Endothelial cell of umbilical vein (primary cell): Measurements from ENCODE around the gene SUGCT. TPM values are rescaled to one million over a fixed set of nuclear protein-coding genes. Genes with fewer than 3 reads are reported as not detected.

Experiments
- BruUV-seq: library from RNA; stranded (reverse); fragments of 400-500 nt; replicated peaks from 2 replicates; lab custom pipeline; 2021; lab: Mats Ljungman, UMichigan
- CTCF ChIA-PET: fragments of 300-600, 350-600 bp; sonication (Branson Sonifier 250); formaldehyde crosslinking; loops from one replicate; lab custom pipeline; 2021; ENCODE audit warnings: antibody characterized with exemption, inconsistent platforms; lab: Charles Lee
- POLR2A ChIA-PET: fragments of 300-600, 350-600 bp; sonication (Branson Sonifier 250); formaldehyde crosslinking; loops from one replicate; lab custom pipeline; 2021; ENCODE audit warnings: antibody characterized with exemption, inconsistent platforms; lab: Charles Lee
- DNase-seq: peaks from one replicate; pipeline ENCODE4 v3.0.0-alpha.2; 2011; ENCODE audit warnings: low read depth, low spot score
- FAIRE-seq: peaks from 2 replicates; lab custom pipeline; 2011; peaks lifted over from hg19 to GRCh38; lab: Jason Lieb, UNC
- H2AFZ ChIP-seq: 2 replicates; pipeline ENCODE4 v1.6.0; 2012; ENCODE audit warnings: low read depth, low read length, control low read depth, inconsistent platforms
- H3K27ac ChIP-seq: 2 replicates; pipeline ENCODE4 v1.5.1; 2011; ENCODE audit warnings: low read depth, mild to moderate bottlenecking, control low read depth, low read length, moderate library complexity; ENCODE audit not compliant: insufficient read depth
- H3K27me3 ChIP-seq, 2 experiments: 2 replicates each; pipeline versions ENCODE4 v1.6.0 to v1.6.1; 2011; ENCODE audit warnings: low read length in 2 of 2, mixed read lengths in 1 of 2; ENCODE audit not compliant: control insufficient read depth in 2 of 2, insufficient read depth in 2 of 2
- H3K36me3 ChIP-seq, 2 experiments: 2 replicates in 1 of 2; 3 replicates in 1 of 2; pipeline ENCODE4 v1.5.1; 2011; ENCODE audit warnings: low read length in 2 of 2, mild to moderate bottlenecking in 1 of 2, moderate library complexity in 1 of 2; ENCODE audit not compliant: control insufficient read depth in 2 of 2, insufficient read depth in 2 of 2; ENCODE audit errors: extremely low read depth in 1 of 2
- H3K4me1 ChIP-seq: 3 replicates; pipeline ENCODE4 v1.5.1; 2011; ENCODE audit warnings: mild to moderate bottlenecking, low read length; ENCODE audit not compliant: control insufficient read depth, insufficient read depth; ENCODE audit errors: extremely low read depth
- H3K4me2 ChIP-seq: 2 replicates; pipeline ENCODE4 v1.6.1; 2011; ENCODE audit warnings: low read length, control low read depth, mixed read lengths; ENCODE audit not compliant: insufficient read depth
- H3K4me3 ChIP-seq, 3 experiments: fragments of 200-600 bp in 1 of 3; sonication (generic), shearing (Covaris generic) in 1 of 3; replicated peaks in 1 of 3; 2 replicates each; pipeline ENCODE4 v1.5.1; 2011 to 2016; ENCODE audit warnings: control low read depth in 3 of 3, low read length in 3 of 3, mild to moderate bottlenecking in 2 of 3, inconsistent platforms in 1 of 3, low read depth in 1 of 3, moderate library complexity in 1 of 3; ENCODE audit not compliant: insufficient read depth in 1 of 3
- H3K79me2 ChIP-seq: 2 replicates; pipeline ENCODE4 v1.6.0; 2012; ENCODE audit warnings: low read length, inconsistent platforms; ENCODE audit not compliant: control insufficient read depth, insufficient read depth
- H3K9ac ChIP-seq: replicated peaks from 2 replicates; pipeline ENCODE3; 2011; ENCODE audit warnings: low read length, control low read depth; ENCODE audit not compliant: insufficient read depth; ENCODE audit errors: extremely low read depth
- H3K9me1 ChIP-seq: replicated peaks from 3 replicates; pipeline ENCODE4 v1.6.0; 2011; ENCODE audit warnings: mild to moderate bottlenecking, low read length; ENCODE audit not compliant: control insufficient read depth, insufficient read depth; ENCODE audit errors: extremely low read depth
- H3K9me3 ChIP-seq: replicated peaks from 2 replicates; pipeline ENCODE4 v1.5.1; 2012; ENCODE audit warnings: low read length, inconsistent platforms; ENCODE audit not compliant: control insufficient read depth, insufficient read depth
- H4K20me1 ChIP-seq: replicated peaks from 2 replicates; pipeline ENCODE3; 2011; ENCODE audit warnings: mild to moderate bottlenecking, low read length; ENCODE audit not compliant: control insufficient read depth, insufficient read depth; ENCODE audit errors: extremely low read depth
- CTCF ChIP-seq, 2 donors: IDR thresholded peaks; 1 replicate in 1 of 2; 2 replicates in 1 of 2; pipeline ENCODE4 v1.5.1; 2011; ENCODE audit warnings: low read length in 2 of 2, mild to moderate bottlenecking in 2 of 2, moderate library complexity in 2 of 2, control low read depth in 1 of 2, inconsistent platforms in 1 of 2, low read depth in 1 of 2; ENCODE audit not compliant: insufficient read depth in 1 of 2; ENCODE audit errors: extremely low read depth in 1 of 2
- EZH2 ChIP-seq: IDR thresholded peaks from 2 replicates; pipeline ENCODE4 v1.6.1; 2012; ENCODE audit warnings: borderline replicate concordance, low read depth, mild to moderate bottlenecking, moderate library complexity, low read length, inconsistent platforms; ENCODE audit not compliant: severe bottlenecking
- FOS ChIP-seq: IDR thresholded peaks from 2 replicates; pipeline ENCODE4 v1.6.1; 2011; ENCODE audit warnings: mild to moderate bottlenecking, low read length, moderate library complexity, borderline replicate concordance; ENCODE audit not compliant: insufficient read depth
- GATA2 ChIP-seq: IDR thresholded peaks from 2 replicates; pipeline ENCODE4 v1.7.0; 2011; ENCODE audit warnings: low read depth, mild to moderate bottlenecking, moderate library complexity, mixed read lengths, low read length; ENCODE audit not compliant: insufficient read length, insufficient read depth
- JUN ChIP-seq: IDR thresholded peaks from 2 replicates; pipeline ENCODE4 v1.6.1; 2011; ENCODE audit warnings: borderline replicate concordance, low read depth; ENCODE audit not compliant: insufficient read length, insufficient read depth
- MAX ChIP-seq: IDR thresholded peaks from 2 replicates; pipeline ENCODE4 v1.6.1; 2011; ENCODE audit not compliant: insufficient read depth, insufficient read length
- MYC ChIP-seq: IDR thresholded peaks from one replicate; pipeline ENCODE4 v1.6.1; 2011; ENCODE audit warnings: mild to moderate bottlenecking, low read depth, low read length
- POLR2A ChIP-seq: IDR thresholded peaks from 2 replicates; pipeline ENCODE4 v1.6.1; 2012; ENCODE audit warnings: low read depth, mild to moderate bottlenecking, control low read depth, low read length
- POLR2AphosphoS5 ChIP-seq: IDR thresholded peaks from 2 replicates; pipeline ENCODE4 v1.6.1; 2012; ENCODE audit warnings: low read depth, mild to moderate bottlenecking, control low read depth, low read length, moderate library complexity; ENCODE audit not compliant: insufficient read depth
- dilution Hi-C: fragments of 300-500 bp; cut with MboI; formaldehyde crosslinking; loops from one replicate; pipeline ENCODE4 v1.15.0; 2019; ENCODE audit warnings: low sequenced_read_pairs; ENCODE audit not compliant: extremely low pct_ligation_motif_present
- intact Hi-C: fragments of 100-400 bp; cut with micrococcal nuclease; formaldehyde crosslinking; loops from one replicate; pipeline ENCODE4 v1.10.0; 2022
- polyA plus RNA-seq, 4 experiments: library from polyadenylated mRNA; depleted of rRNA in 3 of 4; stranded (reverse) in 3 of 4; unstranded in 1 of 4; fragments of >200 nt; gene quantifications; 2 replicates each; pipeline versions ENCODE4 v1.2.1 to v1.2.3, GENCODE V29; 2011 to 2012; ENCODE audit warnings: missing spikeins in 1 of 4
- total RNA-seq: library from RNA; stranded (reverse); gene quantifications from 2 replicates; pipeline ENCODE4 v1.2.3, GENCODE V29; 2021

Gene SUGCT
- total and polyA plus RNA-seq, 2 donors (not counting 3 experiments of a cell fraction or from before 2014, with no cell fraction given), result 1.2 to 1.4 TPM

- intact Hi-C loops, result no loop called here
- Histone ChIP-seq H3K9ac (no peak overlapping the region), H3K9me1 (no peaks in the 10 kb centered on the region), H3K4me2 (no peak overlapping the region), H3K4me1 (no peaks in the 10 kb centered on the region), H3K9me3 (no peaks in the 10 kb centered on the region), H3K27ac (no peak overlapping the region), H4K20me1 (no peaks in the 10 kb centered on the region), H3K36me3 (no peaks in the 10 kb centered on the region), H2AFZ (no peak overlapping the region), H3K79me2 (no peaks in the 10 kb centered on the region), H3K4me3 (no peak overlapping the region), H3K27me3 (no peaks in the 10 kb centered on the region)
- POLR2A ChIA-PET, result no interaction called here
- no peak for TF ChIP-seq POLR2AphosphoS5
- no peak for TF ChIP-seq MAX
- TF ChIP-seq EZH2, result no peak
- no peak for TF ChIP-seq GATA2
- no peak for TF ChIP-seq POLR2A
- no peak for TF ChIP-seq FOS
- TF ChIP-seq CTCF (IDR thresholded peaks at IDR 0.05; ENCODE audit: extremely low read depth in 1 of 2, insufficient read depth in 1 of 2, low read depth in 1 of 2, low read length in 2 of 2), result no peak
- no peak for TF ChIP-seq MYC
- TF ChIP-seq JUN, result no peak
- DNase-seq (no peak), FAIRE-seq (no peak)
- no TSS peak for BruUV-seq
- dilution Hi-C loops, result no loop called here
- CTCF ChIA-PET, result interaction anchor here (0.9 to 1.3 kb wide), 3 partner anchors 20 to 312 kb away, joined by 3 to 6 read pairs (median 3); no protein-coding TSS in a partner anchor
These were observed 409.5 kb downstream of the SUGCT start for GRCh38 chr7:40544221-40544723.
